ENCODE measurements around the gene PXDN.
"Not testable (repeated sequence)": the region's sequence is repeated elsewhere in the genome, so short reads cannot be mapped to it uniquely, and the experiment has no call there.

Gene PXDN

DNA sequence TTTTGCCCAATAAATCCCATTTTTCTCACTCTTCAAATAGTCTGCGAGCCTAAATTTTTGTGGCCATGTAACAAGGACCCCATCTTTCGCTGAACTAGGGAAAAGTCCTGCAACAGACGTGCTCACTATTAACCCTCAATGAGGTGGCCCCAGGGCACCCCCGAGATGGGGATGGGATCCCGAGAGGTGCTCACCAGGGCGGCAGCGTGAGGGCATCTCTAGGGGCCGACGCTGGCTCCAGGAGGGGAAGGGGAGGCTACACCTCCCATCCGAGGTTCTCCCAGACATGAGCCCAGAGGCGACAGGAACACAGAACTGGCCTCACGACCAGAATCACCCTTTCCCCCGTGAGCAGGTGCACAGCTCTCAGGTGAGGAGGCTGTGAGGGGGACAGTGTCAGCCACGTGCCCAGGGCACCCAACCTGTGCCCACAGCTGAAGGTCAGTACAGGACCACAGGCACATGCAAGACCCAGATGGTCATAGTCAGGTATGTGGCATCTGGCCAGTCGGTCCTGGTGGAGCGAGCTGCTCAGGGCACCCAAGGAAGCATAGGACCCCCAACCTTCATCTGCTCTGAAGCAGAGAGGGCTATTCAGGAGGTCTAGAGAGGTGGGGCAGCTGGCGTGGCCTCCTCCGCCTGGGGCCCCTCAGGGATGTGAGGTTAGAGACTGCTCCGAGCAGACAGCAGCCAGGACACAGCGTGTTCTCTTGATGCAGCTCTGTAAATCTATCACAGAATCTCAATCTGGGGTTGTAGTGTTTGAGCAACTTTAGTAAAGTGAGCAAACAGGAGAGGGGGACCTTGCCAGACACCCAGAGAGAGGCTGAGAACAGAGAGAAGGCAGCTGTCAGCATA is 62.8 kb downstream of the PXDN start:
- no peak overlapping the region for H3K27ac ChIP-seq (ENCODE audit: low read length)
- H3K4me1 ChIP-seq (ENCODE audit: low read length): no peaks in the 10 kb centered on the region
- H4K20me1 ChIP-seq (ENCODE audit: insufficient read depth, low read length): no peaks in the 10 kb centered on the region
- H3K27me3 ChIP-seq (replicated peaks; ENCODE audit: insufficient read depth, low read length): no peaks in the 10 kb centered on the region
- H3K4me2 ChIP-seq (ENCODE audit: low read depth, low read length): no peak overlapping the region
- H2AFZ ChIP-seq (ENCODE audit: low read length): no peak overlapping the region
- H3K9ac ChIP-seq (ENCODE audit: low read length): no peak overlapping the region
- DNase-seq: no peak
- H3K4me3 ChIP-seq (ENCODE audit: low read length): no peak overlapping the region
- H3K9me2 ChIP-seq (replicated peaks; ENCODE audit: insufficient read depth, low read length): no peaks in the 10 kb centered on the region
- H3K79me2 ChIP-seq (ENCODE audit: low read length): no peaks in the 10 kb centered on the region
- H3K36me3 ChIP-seq (replicated peaks; ENCODE audit: insufficient read depth, low read length): no peaks in the 10 kb centered on the region
- H3F3A ChIP-seq (ENCODE audit: insufficient read depth, low read length): no peaks in the 10 kb centered on the region
- no peak for TF ChIP-seq EZH2 (optimal IDR thresholded peaks at IDR 0.05; ENCODE audit: low read depth, low read length)
- TF ChIP-seq, protein P1, sequence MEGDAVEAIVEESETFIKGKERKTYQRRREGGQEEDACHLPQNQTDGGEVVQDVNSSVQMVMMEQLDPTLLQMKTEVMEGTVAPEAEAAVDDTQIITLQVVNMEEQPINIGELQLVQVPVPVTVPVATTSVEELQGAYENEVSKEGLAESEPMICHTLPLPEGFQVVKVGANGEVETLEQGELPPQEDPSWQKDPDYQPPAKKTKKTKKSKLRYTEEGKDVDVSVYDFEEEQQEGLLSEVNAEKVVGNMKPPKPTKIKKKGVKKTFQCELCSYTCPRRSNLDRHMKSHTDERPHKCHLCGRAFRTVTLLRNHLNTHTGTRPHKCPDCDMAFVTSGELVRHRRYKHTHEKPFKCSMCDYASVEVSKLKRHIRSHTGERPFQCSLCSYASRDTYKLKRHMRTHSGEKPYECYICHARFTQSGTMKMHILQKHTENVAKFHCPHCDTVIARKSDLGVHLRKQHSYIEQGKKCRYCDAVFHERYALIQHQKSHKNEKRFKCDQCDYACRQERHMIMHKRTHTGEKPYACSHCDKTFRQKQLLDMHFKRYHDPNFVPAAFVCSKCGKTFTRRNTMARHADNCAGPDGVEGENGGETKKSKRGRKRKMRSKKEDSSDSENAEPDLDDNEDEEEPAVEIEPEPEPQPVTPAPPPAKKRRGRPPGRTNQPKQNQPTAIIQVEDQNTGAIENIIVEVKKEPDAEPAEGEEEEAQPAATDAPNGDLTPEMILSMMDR (IDR thresholded peaks at IDR 0.05; ENCODE audit: low read length): no peak
- no peak for TF ChIP-seq EZH2phosphoT487 (IDR thresholded peaks at IDR 0.05; ENCODE audit: low read length)
- H3K9me3 ChIP-seq (replicated peaks; ENCODE audit: insufficient read depth, low read length): no peaks in the 10 kb centered on the region

DNA sequence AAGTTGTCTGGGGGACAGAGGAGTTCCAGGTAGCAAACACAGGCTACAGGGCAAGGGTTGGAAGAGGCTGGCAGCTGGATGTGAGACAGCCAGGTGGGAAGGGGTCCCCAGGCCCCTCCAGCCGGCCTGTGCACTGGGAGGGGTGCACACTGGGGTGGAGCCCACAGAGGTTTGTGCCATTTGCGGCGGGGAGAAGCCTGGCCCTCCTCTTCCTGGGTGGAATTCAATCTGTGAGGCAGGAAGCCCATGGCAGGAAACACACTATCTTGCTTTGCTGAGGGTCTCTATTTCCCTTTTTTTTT is 63.3 kb downstream of the PXDN start:
- H3K9ac ChIP-seq (ENCODE audit: low read length): no peak overlapping the region
- no peak overlapping the region for H3K4me3 ChIP-seq (ENCODE audit: low read length)
- DNase-seq: no peak
- no peak overlapping the region for H2AFZ ChIP-seq (ENCODE audit: low read length)
- H3K9me2 ChIP-seq (replicated peaks; ENCODE audit: insufficient read depth, low read length): no peaks in the 10 kb centered on the region
- no peaks in the 10 kb centered on the region for H3K9me3 ChIP-seq (replicated peaks; ENCODE audit: insufficient read depth, low read length)
- H3F3A ChIP-seq (ENCODE audit: insufficient read depth, low read length): no peaks in the 10 kb centered on the region
- no peak overlapping the region for H3K4me2 ChIP-seq (ENCODE audit: low read depth, low read length)
- TF ChIP-seq EZH2 (optimal IDR thresholded peaks at IDR 0.05; ENCODE audit: low read depth, low read length): no peak
- TF ChIP-seq EZH2phosphoT487 (IDR thresholded peaks at IDR 0.05; ENCODE audit: low read length): no peak
- TF ChIP-seq, protein P1 (IDR thresholded peaks at IDR 0.05; ENCODE audit: low read length): no peak
- no peaks in the 10 kb centered on the region for H3K79me2 ChIP-seq (ENCODE audit: low read length)
- no peaks in the 10 kb centered on the region for H3K4me1 ChIP-seq (ENCODE audit: low read length)
- H3K36me3 ChIP-seq (replicated peaks; ENCODE audit: insufficient read depth, low read length): no peaks in the 10 kb centered on the region
- no peaks in the 10 kb centered on the region for H4K20me1 ChIP-seq (ENCODE audit: insufficient read depth, low read length)
- no peak overlapping the region for H3K27ac ChIP-seq (ENCODE audit: low read length)
- H3K27me3 ChIP-seq (replicated peaks; ENCODE audit: insufficient read depth, low read length): no peaks in the 10 kb centered on the region

DNA sequence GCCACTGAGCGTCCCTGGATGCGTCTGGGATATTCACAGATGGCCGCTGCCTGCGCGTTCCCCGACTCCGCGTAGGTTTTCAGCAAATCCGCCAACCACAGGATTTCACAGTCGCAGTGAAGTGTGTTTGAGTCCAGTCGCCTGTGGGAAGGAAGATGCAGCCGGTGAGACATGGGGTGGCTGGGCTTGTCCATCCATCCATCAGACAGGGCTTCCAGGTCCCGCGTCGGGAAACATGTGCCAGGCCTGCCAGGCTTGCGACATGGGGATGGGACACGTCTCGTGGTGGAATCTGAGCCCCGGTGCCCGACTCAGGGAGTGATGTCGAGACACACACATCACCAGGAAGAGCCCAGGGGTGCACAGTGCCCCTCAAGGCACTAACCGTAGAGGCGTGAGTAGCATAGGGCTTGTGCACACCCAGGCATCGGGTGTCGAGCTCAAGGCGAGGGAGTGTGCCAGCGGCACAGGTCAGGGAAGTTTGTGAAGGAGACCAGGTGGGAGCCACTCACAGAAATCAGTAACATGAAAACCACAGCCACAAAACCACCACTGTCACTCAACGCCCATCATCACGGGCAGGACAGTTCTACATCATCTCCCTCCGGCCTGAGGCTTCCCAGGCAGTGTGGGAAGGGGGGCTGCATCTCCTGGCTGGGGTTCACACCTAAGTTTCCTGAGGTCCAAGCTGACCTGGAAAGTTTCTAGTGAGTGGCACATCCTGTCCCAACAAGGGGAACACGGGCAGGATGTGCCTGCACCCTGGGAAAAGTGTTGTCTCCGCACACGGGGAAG is 63.9 kb downstream of the PXDN start:
- DNase-seq: no peak
- no peaks in the 10 kb centered on the region for H3F3A ChIP-seq (ENCODE audit: insufficient read depth, low read length)
- H3K27me3 ChIP-seq (replicated peaks; ENCODE audit: insufficient read depth, low read length): no peaks in the 10 kb centered on the region
- no peaks in the 10 kb centered on the region for H3K36me3 ChIP-seq (replicated peaks; ENCODE audit: insufficient read depth, low read length)
- no peaks in the 10 kb centered on the region for H3K4me1 ChIP-seq (ENCODE audit: low read length)
- H3K79me2 ChIP-seq (ENCODE audit: low read length): no peaks in the 10 kb centered on the region
- H3K9me2 ChIP-seq (replicated peaks; ENCODE audit: insufficient read depth, low read length): no peaks in the 10 kb centered on the region
- no peak overlapping the region for H3K9ac ChIP-seq (ENCODE audit: low read length)
- no peak overlapping the region for H3K27ac ChIP-seq (ENCODE audit: low read length)
- no peaks in the 10 kb centered on the region for H4K20me1 ChIP-seq (ENCODE audit: insufficient read depth, low read length)
- H3K4me3 ChIP-seq (ENCODE audit: low read length): no peak overlapping the region
- TF ChIP-seq EZH2phosphoT487 (IDR thresholded peaks at IDR 0.05; ENCODE audit: low read length): no peak
- TF ChIP-seq, protein P1 (IDR thresholded peaks at IDR 0.05; ENCODE audit: low read length): no peak
- no peak for TF ChIP-seq EZH2 (optimal IDR thresholded peaks at IDR 0.05; ENCODE audit: low read depth, low read length)
- H3K9me3 ChIP-seq (replicated peaks; ENCODE audit: insufficient read depth, low read length): no peaks in the 10 kb centered on the region
- H3K4me2 ChIP-seq (ENCODE audit: low read depth, low read length): no peak overlapping the region
- no peak overlapping the region for H2AFZ ChIP-seq (ENCODE audit: low read length)

DNA sequence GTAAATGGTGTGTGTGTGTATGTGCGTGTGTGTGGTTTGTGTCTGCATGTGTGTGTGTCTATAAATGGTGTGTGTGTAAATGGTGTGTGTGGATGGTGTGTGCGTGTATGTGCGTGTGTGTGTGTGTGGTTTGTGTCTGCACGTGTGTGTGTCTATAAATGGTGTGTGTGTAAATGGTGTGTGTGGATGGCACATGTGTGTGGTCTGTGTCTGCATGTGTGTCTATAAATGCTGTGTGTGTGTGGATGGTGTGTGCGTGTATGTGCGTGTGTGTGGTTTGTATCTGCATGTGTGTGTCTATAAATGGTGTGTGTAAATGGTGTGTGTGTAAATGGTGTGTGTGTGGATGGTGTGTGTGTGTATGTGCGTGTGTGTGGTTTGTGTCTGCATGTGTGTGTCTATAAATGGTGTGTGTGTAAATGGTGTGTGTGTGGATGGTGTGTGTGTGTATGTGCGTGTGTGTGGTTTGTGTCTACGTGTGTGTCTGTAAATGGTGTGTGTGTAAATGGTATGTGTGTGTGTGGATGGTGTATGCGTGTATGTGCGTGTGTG is 64.8 kb downstream of the PXDN start:
- H3F3A ChIP-seq (ENCODE audit: insufficient read depth, low read length); H3K27me3 ChIP-seq (replicated peaks; ENCODE audit: insufficient read depth, low read length); H3K4me3 ChIP-seq (ENCODE audit: low read length); H3K9me3 ChIP-seq (replicated peaks; ENCODE audit: insufficient read depth, low read length); H2AFZ ChIP-seq (ENCODE audit: low read length); H3K79me2 ChIP-seq (ENCODE audit: low read length); H4K20me1 ChIP-seq (ENCODE audit: insufficient read depth, low read length); H3K9ac ChIP-seq (ENCODE audit: low read length); H3K4me1 ChIP-seq (ENCODE audit: low read length); H3K4me2 ChIP-seq (ENCODE audit: low read depth, low read length); DNase-seq; H3K36me3 ChIP-seq (replicated peaks; ENCODE audit: insufficient read depth, low read length); H3K9me2 ChIP-seq (replicated peaks; ENCODE audit: insufficient read depth, low read length); H3K27ac ChIP-seq (ENCODE audit: low read length): not testable (repeated sequence)

DNA sequence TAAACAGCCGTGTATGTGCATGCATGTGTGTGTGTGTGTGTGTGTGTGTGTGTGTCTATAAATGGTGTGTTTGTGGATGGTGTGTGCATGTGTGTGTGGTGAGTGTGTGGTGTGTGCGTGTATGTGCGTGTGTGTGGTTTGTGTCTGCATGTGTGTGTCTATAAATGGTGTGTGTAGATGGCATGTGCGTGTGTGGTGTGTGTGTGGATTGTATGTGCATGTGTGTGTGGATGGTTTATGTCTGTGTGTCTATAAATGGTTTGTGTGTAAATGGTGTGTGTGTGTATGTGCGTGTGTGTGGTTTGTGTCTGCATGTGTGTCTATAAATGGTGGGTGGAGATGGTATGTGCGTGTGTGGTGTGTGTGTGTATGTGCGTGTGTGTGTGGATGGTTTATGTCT is 65.2 kb downstream of the PXDN start:
- H3K9ac ChIP-seq (ENCODE audit: low read length); H3K9me2 ChIP-seq (replicated peaks; ENCODE audit: insufficient read depth, low read length); DNase-seq; H3F3A ChIP-seq (ENCODE audit: insufficient read depth, low read length); H3K27ac ChIP-seq (ENCODE audit: low read length); H3K4me2 ChIP-seq (ENCODE audit: low read depth, low read length); H3K36me3 ChIP-seq (replicated peaks; ENCODE audit: insufficient read depth, low read length); H4K20me1 ChIP-seq (ENCODE audit: insufficient read depth, low read length); H3K9me3 ChIP-seq (replicated peaks; ENCODE audit: insufficient read depth, low read length); H3K4me1 ChIP-seq (ENCODE audit: low read length); H2AFZ ChIP-seq (ENCODE audit: low read length); H3K27me3 ChIP-seq (replicated peaks; ENCODE audit: insufficient read depth, low read length); H3K79me2 ChIP-seq (ENCODE audit: low read length); H3K4me3 ChIP-seq (ENCODE audit: low read length): not testable (repeated sequence)

Data from MM.1S (cell line).